HCT116 (cell line): ENCODE results near the gene PTPN7. TPM values are rescaled to one million over a fixed set of nuclear protein-coding genes. Genes with fewer than 3 reads are reported as not detected.

Experiments used
- ATAC-seq: fragments of 200-7000 bp; cut with Tn5 transposase; 2 replicates; pipeline ENCODE4 v1.9.1; 2020; ENCODE audit warnings: mild to moderate bottlenecking, moderate library complexity
- BruUV-seq: library from RNA; stranded (reverse); fragments of 400-500 nt; replicated peaks from 2 replicates; lab custom pipeline; 2021; lab: Mats Ljungman, UMichigan
- CTCF ChIA-PET: fragments of 300-600 bp; sonication (Branson Sonifier 250); formaldehyde crosslinking; loops from one replicate; lab custom pipeline; 2021; ENCODE audit warnings: antibody characterized with exemption; lab: Charles Lee
- POLR2A ChIA-PET: fragments of 300-600, 350-600 bp; sonication (Branson Sonifier 250); formaldehyde crosslinking; loops from one replicate; lab custom pipeline; 2021; ENCODE audit warnings: antibody characterized with exemption; lab: Charles Lee
- RAD21 ChIA-PET, 2 experiments: fragments of 300-600 bp; sonication (Branson Sonifier 250); formaldehyde crosslinking; loops; one replicate each; lab custom pipeline; 2023; ENCODE audit warnings: low total read pairs in 2 of 2; ENCODE audit not compliant: uncharacterized antibody in 2 of 2, unreplicated experiment in 2 of 2, low non-redundant PET in 1 of 2; lab: Charles Lee
- DNase-seq: peaks from one replicate; pipeline ENCODE4 v3.0.0-alpha.2; 2010; ENCODE audit warnings: low read depth, low spot score
- H2AFZ ChIP-seq: fragments of 200-600 bp; shearing (Covaris generic), sonication (generic); 2 replicates; pipeline ENCODE4 v1.6.1; 2017; ENCODE audit warnings: low read depth, mixed run types, mixed read lengths, antibody characterized with exemption, low read length; ENCODE audit not compliant: poor library complexity, severe bottlenecking
- H3K27ac ChIP-seq: 2 replicates; pipeline ENCODE4 v1.5.1; 2012; ENCODE audit warnings: low read depth, low read length
- H3K27me3 ChIP-seq: fragments of 200-600 bp; sonication (generic); 2 replicates; pipeline ENCODE4 v1.6.1; 2016; ENCODE audit warnings: mixed run types, low read length, mixed read lengths; ENCODE audit not compliant: insufficient read depth
- H3K36me3 ChIP-seq, 2 experiments: fragments of 200-500 bp in 1 of 2; fragments of 200-600 bp in 1 of 2; sonication (Bioruptor generic) in 1 of 2; sonication (generic) in 1 of 2; 2 replicates each; pipeline versions ENCODE4 v1.5.1 to v1.6.1; 2014 to 2016; ENCODE audit warnings: low read length in 2 of 2, inconsistent platforms in 1 of 2, mixed read lengths in 1 of 2, mixed run types in 1 of 2; ENCODE audit not compliant: insufficient read depth in 2 of 2, control insufficient read depth in 1 of 2
- H3K4me1 ChIP-seq, 2 experiments: fragments of 200-600 bp in 1 of 2; sonication (generic) in 1 of 2; 2 replicates each; pipeline versions ENCODE4 v1.5.1 to v1.6.1; 2012 to 2017; ENCODE audit warnings: low read length in 2 of 2, inconsistent platforms in 1 of 2, mild to moderate bottlenecking in 1 of 2, mixed read lengths in 1 of 2, mixed run types in 1 of 2, moderate library complexity in 1 of 2; ENCODE audit not compliant: insufficient read depth in 2 of 2, control insufficient read depth in 1 of 2
- H3K4me2 ChIP-seq: fragments of 200-600 bp; sonication (generic); 2 replicates; pipeline ENCODE4 v1.6.1; 2017; ENCODE audit warnings: mixed run types, low read length, mixed read lengths
- H3K4me3 ChIP-seq, 2 experiments: fragments of 200-600 bp in 1 of 2; sonication (generic) in 1 of 2; replicated peaks in 1 of 2; 2 replicates each; pipeline ENCODE4 v1.5.1; 2011 to 2016; ENCODE audit warnings: low read length in 2 of 2, control low read depth in 1 of 2, low read depth in 1 of 2, mild to moderate bottlenecking in 1 of 2, mixed read lengths in 1 of 2, mixed run types in 1 of 2
- H3K79me2 ChIP-seq: fragments of 200-600 bp; sonication (generic); 2 replicates; pipeline ENCODE4 v1.6.1; 2017; ENCODE audit warnings: mild to moderate bottlenecking, mixed run types, low read length, moderate library complexity, mixed read lengths; ENCODE audit not compliant: insufficient read depth
- H3K9ac ChIP-seq: fragments of 200-600 bp; sonication (generic); 2 replicates; pipeline ENCODE4 v1.6.1; 2016; ENCODE audit warnings: low read length, mixed read lengths
- H3K9me2 ChIP-seq: fragments of 200-600 bp; sonication (generic), shearing (Covaris generic); 2 replicates; pipeline ENCODE4 v1.6.1; 2017; ENCODE audit warnings: mixed run types, mild to moderate bottlenecking, moderate library complexity; ENCODE audit not compliant: insufficient read depth
- H3K9me3 ChIP-seq, 2 experiments: fragments of 200-500 bp in 1 of 2; fragments of 200-600 bp in 1 of 2; sonication (Bioruptor generic) in 1 of 2; sonication (generic) in 1 of 2; 2 replicates each; pipeline ENCODE4 v1.6.1; 2014 to 2017; ENCODE audit warnings: low read length in 2 of 2, mixed read lengths in 2 of 2, inconsistent platforms in 1 of 2, low read depth in 1 of 2, mild to moderate bottlenecking in 1 of 2, mixed run types in 1 of 2, moderate library complexity in 1 of 2; ENCODE audit not compliant: control insufficient read depth in 1 of 2, insufficient read depth in 1 of 2
- H4K20me1 ChIP-seq: fragments of 200-600 bp; sonication (generic), shearing (Covaris generic); 2 replicates; pipeline ENCODE4 v1.6.1; 2017; ENCODE audit warnings: mixed run types, mild to moderate bottlenecking, moderate library complexity; ENCODE audit not compliant: insufficient read depth
- CEBPB ChIP-seq: IDR thresholded peaks from 2 replicates; pipeline ENCODE4 v1.6.1; 2012; ENCODE audit warnings: low read depth
- CTCF ChIP-seq, 3 experiments: fragments of 200-600 bp in 1 of 3; sonication (generic) in 1 of 3; IDR thresholded peaks in 2 of 3; conservative IDR thresholded peaks in 1 of 3; 2 replicates each; pipeline ENCODE4 v1.5.1; 2012 to 2017; ENCODE audit warnings: low read depth in 2 of 3, low read length in 2 of 3, antibody characterized with exemption in 1 of 3, borderline replicate concordance in 1 of 3, control low read depth in 1 of 3, mild to moderate bottlenecking in 1 of 3, mixed read lengths in 1 of 3, mixed run types in 1 of 3, moderate library complexity in 1 of 3; ENCODE audit not compliant: insufficient read depth in 1 of 3
- EGR1 ChIP-seq: IDR thresholded peaks from 2 replicates; pipeline ENCODE4 v1.6.1; 2012; ENCODE audit warnings: low read depth
- EZH2 ChIP-seq: fragments of 200-600 bp; sonication (generic); IDR thresholded peaks from 2 replicates; pipeline ENCODE4 v1.6.1; 2017; ENCODE audit warnings: antibody characterized with exemption, mixed run types
- EZH2phosphoT487 ChIP-seq: fragments of 200-600 bp; IDR thresholded peaks from 2 replicates; pipeline ENCODE4 v1.6.1; 2018; ENCODE audit warnings: antibody characterized with exemption, borderline replicate concordance
- JUND ChIP-seq: IDR thresholded peaks from 2 replicates; pipeline ENCODE4 v1.6.1; 2012
- POLR2A ChIP-seq: IDR thresholded peaks from 2 replicates; pipeline ENCODE4 v1.7.0; 2011; ENCODE audit warnings: borderline replicate concordance; ENCODE audit not compliant: insufficient read depth, insufficient read length; ENCODE audit errors: extremely low read depth
- POLR2AphosphoS5 ChIP-seq: IDR thresholded peaks from 2 replicates; pipeline ENCODE4 v1.6.1; 2011; ENCODE audit warnings: mild to moderate bottlenecking, low read depth, low read length, moderate library complexity
- RAD21 ChIP-seq: IDR thresholded peaks from 2 replicates; pipeline ENCODE4 v1.6.1; 2012; ENCODE audit warnings: low read depth, mild to moderate bottlenecking
- SIN3A ChIP-seq: IDR thresholded peaks from 2 replicates; pipeline ENCODE4 v1.6.1; 2012; ENCODE audit warnings: low read depth
- SP1 ChIP-seq: IDR thresholded peaks from 2 replicates; pipeline ENCODE4 v1.6.1; 2012; ENCODE audit warnings: low read depth
- SRF ChIP-seq: IDR thresholded peaks from 2 replicates; pipeline ENCODE4 v1.6.1; 2012; ENCODE audit warnings: low read depth
- TCF7L2 ChIP-seq: IDR thresholded peaks from 2 replicates; pipeline ENCODE4 v1.7.0; 2011; ENCODE audit warnings: borderline replicate concordance, inconsistent platforms; ENCODE audit not compliant: insufficient read depth, insufficient read length; ENCODE audit errors: extremely low read depth
- YY1 ChIP-seq: IDR thresholded peaks from 2 replicates; pipeline ENCODE4 v1.6.1; 2011; ENCODE audit warnings: low read length, low read depth, moderate library complexity, mild to moderate bottlenecking; ENCODE audit not compliant: insufficient replicate concordance; ENCODE audit errors: extremely low read depth
- ZFX ChIP-seq: fragments of 450-650 bp; IDR thresholded peaks from 2 replicates; pipeline ENCODE4 v1.6.1; 2017
- ZNF274 ChIP-seq: fragments of 200-500 bp; sonication (Bioruptor generic); IDR thresholded peaks from 2 replicates; pipeline ENCODE4 v1.6.1; 2014; ENCODE audit warnings: mild to moderate bottlenecking, low read depth, low read length, inconsistent platforms
- intact Hi-C: fragments of 100-400 bp; cut with micrococcal nuclease; formaldehyde crosslinking; loops from 2 replicates; pipeline ENCODE4 v1.10.0; 2022
- total RNA-seq: library from RNA; stranded (reverse); gene quantifications from one replicate; pipeline ENCODE4 v1.2.1, GENCODE V29; 2021; ENCODE audit not compliant: unreplicated experiment
- TF ChIP-seq, protein P1 (sequence below): IDR thresholded peaks from 2 replicates; pipeline ENCODE4 v1.6.1; 2012
- TF ChIP-seq, protein P2 (sequence below): IDR thresholded peaks from 2 replicates; pipeline ENCODE4 v1.6.1; 2011; ENCODE audit warnings: mild to moderate bottlenecking, low read length, moderate library complexity; ENCODE audit not compliant: insufficient replicate concordance; ENCODE audit errors: extremely low read depth
- TF ChIP-seq, protein P3 (sequence below): IDR thresholded peaks from 2 replicates; pipeline ENCODE4 v1.6.1; 2012

Gene PTPN7
- total RNA-seq, 1 experiment from 2014 or later = 0.76 TPM

- Histone ChIP-seq H4K20me1 (no peaks in the 10 kb centered on the region), H3K27ac (no peak overlapping the region), H3K9ac (no peak overlapping the region), H3K4me2 (no peak overlapping the region), H3K79me2 (no peaks in the 10 kb centered on the region), H3K9me2 (no peaks in the 10 kb centered on the region), H3K36me3 (no peaks in the 10 kb centered on the region), H3K9me3 (no peaks in the 10 kb centered on the region), H3K27me3 (no peaks in the 10 kb centered on the region), H3K4me3 (no peak overlapping the region), H3K4me1 (peaks cover 0 to 11% of the 10 kb centered on the region in 2 experiments; a peak in 3 of 4 replicates), H2AFZ (no peak overlapping the region)
- TF ChIP-seq ZNF274 (no peak), RAD21 (no peak), EZH2phosphoT487 (no peak), CTCF (IDR thresholded peaks at IDR 0.05 in 2 of 3, conservative IDR thresholded peaks at IDR 0.05 in 1 of 3; ENCODE audit: borderline replicate concordance in 1 of 3, insufficient read depth in 1 of 3, low read depth in 2 of 3, low read length in 2 of 3) (no peak), POLR2A (no peak), SRF (no peak), SP1 (no peak), SIN3A (no peak), CEBPB (no peak), EZH2 (no peak), EGR1 (no peak), TCF7L2 (no peak), ZFX (no peak), JUND (no peak), YY1 (no peak), POLR2AphosphoS5 (no peak)
- TF ChIP-seq, protein P1, sequence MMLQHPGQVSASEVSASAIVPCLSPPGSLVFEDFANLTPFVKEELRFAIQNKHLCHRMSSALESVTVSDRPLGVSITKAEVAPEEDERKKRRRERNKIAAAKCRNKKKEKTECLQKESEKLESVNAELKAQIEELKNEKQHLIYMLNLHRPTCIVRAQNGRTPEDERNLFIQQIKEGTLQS = no peak
- TF ChIP-seq, protein P2, sequence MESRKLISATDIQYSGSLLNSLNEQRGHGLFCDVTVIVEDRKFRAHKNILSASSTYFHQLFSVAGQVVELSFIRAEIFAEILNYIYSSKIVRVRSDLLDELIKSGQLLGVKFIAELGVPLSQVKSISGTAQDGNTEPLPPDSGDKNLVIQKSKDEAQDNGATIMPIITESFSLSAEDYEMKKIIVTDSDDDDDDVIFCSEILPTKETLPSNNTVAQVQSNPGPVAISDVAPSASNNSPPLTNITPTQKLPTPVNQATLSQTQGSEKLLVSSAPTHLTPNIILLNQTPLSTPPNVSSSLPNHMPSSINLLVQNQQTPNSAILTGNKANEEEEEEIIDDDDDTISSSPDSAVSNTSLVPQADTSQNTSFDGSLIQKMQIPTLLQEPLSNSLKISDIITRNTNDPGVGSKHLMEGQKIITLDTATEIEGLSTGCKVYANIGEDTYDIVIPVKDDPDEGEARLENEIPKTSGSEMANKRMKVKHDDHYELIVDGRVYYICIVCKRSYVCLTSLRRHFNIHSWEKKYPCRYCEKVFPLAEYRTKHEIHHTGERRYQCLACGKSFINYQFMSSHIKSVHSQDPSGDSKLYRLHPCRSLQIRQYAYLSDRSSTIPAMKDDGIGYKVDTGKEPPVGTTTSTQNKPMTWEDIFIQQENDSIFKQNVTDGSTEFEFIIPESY = no peak
- TF ChIP-seq, protein P3, sequence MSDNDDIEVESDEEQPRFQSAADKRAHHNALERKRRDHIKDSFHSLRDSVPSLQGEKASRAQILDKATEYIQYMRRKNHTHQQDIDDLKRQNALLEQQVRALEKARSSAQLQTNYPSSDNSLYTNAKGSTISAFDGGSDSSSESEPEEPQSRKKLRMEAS = no peak
- DNase-seq = no peak
- ChIA-PET CTCF (interaction anchor here (1.0 to 3.1 kb wide), 3 partner anchors 15 to 127 kb away, joined by 5 to 31 read pairs (median 10); no protein-coding TSS in a partner anchor), POLR2A (no interaction called here), RAD21 (interaction anchor here in 1 of 2 experiments (0.6 kb wide), 1 partner anchor 53 kb away, joined by 5 read pairs; no protein-coding TSS in a partner anchor)
- intact Hi-C loops = loop anchor here (10.0 kb wide), 1 partner anchor 437 kb away; no protein-coding TSS in a partner anchor
- BruUV-seq = no TSS peak
- no peak for ATAC-seq
Measured at GRCh38 chr1:202187697-202188407, 27.4 kb upstream of the PTPN7 start.
